Left lung (tissue), 10 donors: ENCODE results near the gene FMC1. TPM values are rescaled to one million over a fixed set of nuclear protein-coding genes. Genes with fewer than 3 reads are reported as not detected.

Experiments used
- ATAC-seq: fragments of 200-7000 bp; cut with Tn5 transposase; one replicate; pipeline ENCODE4 v1.9.1; 2020; ENCODE audit warnings: moderate library complexity
- DNase-seq, 4 donors: peaks; one replicate each; pipeline ENCODE4 v3.0.0-alpha.2; 2013 to 2020
- H3K27ac ChIP-seq, 2 donors: fragments of 200-600 bp; sonication (generic) in 1 of 2; one replicate each; pipeline versions ENCODE4 v1.5.0 to v1.8.0; 2020 to 2021
- H3K27me3 ChIP-seq, 2 donors: fragments of 200-600 bp; sonication (generic) in 1 of 2; one replicate each; pipeline versions ENCODE4 v1.5.0 to v1.8.0; 2020 to 2021
- H3K36me3 ChIP-seq, 2 donors: fragments of 200-600 bp; sonication (generic) in 1 of 2; one replicate each; pipeline versions ENCODE4 v1.5.0 to v1.8.0; 2020 to 2021
- H3K4me1 ChIP-seq, 2 donors: fragments of 200-600 bp; one replicate each; pipeline ENCODE4 v1.8.0; 2021
- H3K4me3 ChIP-seq, 2 donors: fragments of 200-600 bp; sonication (generic) in 1 of 2; one replicate each; pipeline versions ENCODE4 v1.5.0 to v1.8.0; 2020 to 2021; ENCODE audit warnings: mild to moderate bottlenecking in 1 of 2
- H3K9me3 ChIP-seq, 2 donors: fragments of 200-600 bp; sonication (generic) in 1 of 2; one replicate each; pipeline versions ENCODE4 v1.5.0 to v1.8.0; 2020 to 2021
- intact Hi-C, 2 donors: fragments of 100-400 bp; cut with DNase I; formaldehyde crosslinking; loops; one replicate each; pipeline versions ENCODE4 v1.11.2 to v1.14.2; 2022
- polyA plus RNA-seq, 6 donors: library from polyadenylated mRNA; unstranded; fragments of 120-200 nt; gene quantifications; one replicate each; pipeline ENCODE4 v1.2.1, GENCODE V29; 2013; ENCODE audit not compliant: insufficient read length in 6 of 6
- total RNA-seq, 2 donors: library from RNA; stranded (reverse); fragmentation: NEBNext Ultra II Directional; extraction: Animal tissue kit (Norgen Biotek cat#: 25700); gene quantifications; one replicate each; pipeline ENCODE4 v1.2.1, GENCODE V29; 2021
- TF ChIP-seq, protein P1 (sequence below), 2 donors: fragments of 200-600 bp; sonication (generic) in 1 of 2; IDR thresholded peaks; one replicate each; pipeline versions ENCODE4 v1.5.0 to v1.8.0; 2021; ENCODE audit warnings: antibody characterized with exemption in 2 of 2
- donor health status: DM: no; HTN: yes; CAD: no.
- donor health status: DM: no; HTN: no; CAD: no.

Gene FMC1
- total and polyA plus RNA-seq, 8 donors: 11.1 to 17.2 (median 15.5) TPM

DNA sequence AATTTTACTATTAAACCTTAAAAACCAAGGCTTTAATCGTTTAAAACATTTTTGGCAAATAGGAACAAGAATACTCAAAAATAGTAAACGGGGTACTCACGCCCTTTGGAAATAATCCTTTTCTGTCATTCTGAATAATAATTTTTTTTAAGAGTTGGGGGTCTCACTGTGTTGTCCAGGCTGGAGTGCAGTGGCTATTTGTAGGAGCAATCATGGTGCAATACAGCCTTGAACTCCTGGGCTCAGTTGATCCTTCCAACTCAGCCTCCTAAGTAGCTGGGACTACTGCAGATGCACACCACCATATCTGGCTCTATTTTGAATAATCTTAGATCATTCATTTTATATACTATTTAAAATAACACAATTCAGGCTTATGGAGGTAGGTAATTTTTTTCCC is 43.5 kb downstream of the FMC1 start:
- Histone ChIP-seq H3K4me3 (no peak overlapping the region), H3K4me1 (no peaks in the 10 kb centered on the region), H3K36me3 (peaks cover 0 to 75% of the 10 kb centered on the region in 2 donors), H3K27me3 (no peaks in the 10 kb centered on the region), H3K9me3 (no peaks in the 10 kb centered on the region), H3K27ac (no peak overlapping the region)
- DNase-seq: no peak
- ATAC-seq: no peak
- intact Hi-C loops: no loop called here
- TF ChIP-seq, protein P1, sequence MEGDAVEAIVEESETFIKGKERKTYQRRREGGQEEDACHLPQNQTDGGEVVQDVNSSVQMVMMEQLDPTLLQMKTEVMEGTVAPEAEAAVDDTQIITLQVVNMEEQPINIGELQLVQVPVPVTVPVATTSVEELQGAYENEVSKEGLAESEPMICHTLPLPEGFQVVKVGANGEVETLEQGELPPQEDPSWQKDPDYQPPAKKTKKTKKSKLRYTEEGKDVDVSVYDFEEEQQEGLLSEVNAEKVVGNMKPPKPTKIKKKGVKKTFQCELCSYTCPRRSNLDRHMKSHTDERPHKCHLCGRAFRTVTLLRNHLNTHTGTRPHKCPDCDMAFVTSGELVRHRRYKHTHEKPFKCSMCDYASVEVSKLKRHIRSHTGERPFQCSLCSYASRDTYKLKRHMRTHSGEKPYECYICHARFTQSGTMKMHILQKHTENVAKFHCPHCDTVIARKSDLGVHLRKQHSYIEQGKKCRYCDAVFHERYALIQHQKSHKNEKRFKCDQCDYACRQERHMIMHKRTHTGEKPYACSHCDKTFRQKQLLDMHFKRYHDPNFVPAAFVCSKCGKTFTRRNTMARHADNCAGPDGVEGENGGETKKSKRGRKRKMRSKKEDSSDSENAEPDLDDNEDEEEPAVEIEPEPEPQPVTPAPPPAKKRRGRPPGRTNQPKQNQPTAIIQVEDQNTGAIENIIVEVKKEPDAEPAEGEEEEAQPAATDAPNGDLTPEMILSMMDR (IDR thresholded peaks at IDR 0.05): no peak

DNA sequence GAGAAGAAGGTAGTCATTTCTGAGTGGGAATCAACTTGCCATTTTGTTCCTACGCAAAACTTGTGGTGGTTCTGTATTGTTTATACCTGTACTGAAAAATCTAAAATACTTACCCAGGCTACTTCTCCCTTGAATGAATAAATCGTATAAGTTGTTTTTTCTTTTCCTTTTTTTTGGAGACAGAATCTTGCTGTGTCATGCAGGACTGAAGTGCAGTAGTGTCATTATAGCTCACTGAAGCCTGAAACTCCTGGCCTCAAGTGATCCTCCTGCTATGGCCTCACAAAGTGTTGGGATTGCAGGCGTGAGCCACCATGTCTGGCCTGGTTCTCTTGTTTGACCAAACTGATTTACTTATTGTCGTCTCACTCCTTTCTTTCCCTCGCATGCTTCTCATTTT is 46.5 kb downstream of the FMC1 start:
- DNase-seq (no peak), ATAC-seq (no peak)
- no peaks in the 10 kb centered on the region for H3K9me3 ChIP-seq
- H3K27ac ChIP-seq: no peak overlapping the region
- H3K4me3 ChIP-seq: no peak overlapping the region
- TF ChIP-seq, protein P1 (IDR thresholded peaks at IDR 0.05): no peak
- no peaks in the 10 kb centered on the region for H3K4me1 ChIP-seq
- intact Hi-C loops: no loop called here
- no peaks in the 10 kb centered on the region for H3K27me3 ChIP-seq
- H3K36me3 ChIP-seq: peaks cover 0 to 61% of the 10 kb centered on the region in 2 donors

DNA sequence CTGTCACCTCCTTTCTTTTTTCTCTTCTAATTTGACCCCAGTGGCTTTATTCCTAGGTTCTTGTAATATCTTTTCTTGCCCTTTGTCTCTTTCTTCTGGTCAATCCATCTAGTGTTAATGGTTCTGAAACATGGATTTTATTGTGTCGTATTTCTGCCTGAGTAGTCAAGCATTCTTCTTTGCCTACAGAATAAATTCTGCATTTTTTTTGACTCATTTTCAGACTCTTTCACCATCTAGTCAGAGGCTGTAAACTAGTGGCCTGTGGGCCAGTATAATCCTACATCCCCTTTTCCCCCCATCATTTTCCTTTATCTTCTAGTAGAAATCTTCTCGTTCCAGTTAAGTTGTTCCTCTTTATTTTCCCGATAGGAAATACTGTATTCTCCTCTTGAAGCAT is 48.0 kb downstream of the FMC1 start:
- intact Hi-C loops: no loop called here
- H3K27ac ChIP-seq: no peak overlapping the region
- DNase-seq (no peak), ATAC-seq (no peak)
- no peak overlapping the region for H3K4me3 ChIP-seq
- no peaks in the 10 kb centered on the region for H3K27me3 ChIP-seq
- TF ChIP-seq, protein P1 (IDR thresholded peaks at IDR 0.05): no peak
- peaks cover 0 to 3% of the 10 kb centered on the region in 2 donors for H3K4me1 ChIP-seq
- no peaks in the 10 kb centered on the region for H3K9me3 ChIP-seq
- peaks cover 0 to 52% of the 10 kb centered on the region in 2 donors for H3K36me3 ChIP-seq

DNA sequence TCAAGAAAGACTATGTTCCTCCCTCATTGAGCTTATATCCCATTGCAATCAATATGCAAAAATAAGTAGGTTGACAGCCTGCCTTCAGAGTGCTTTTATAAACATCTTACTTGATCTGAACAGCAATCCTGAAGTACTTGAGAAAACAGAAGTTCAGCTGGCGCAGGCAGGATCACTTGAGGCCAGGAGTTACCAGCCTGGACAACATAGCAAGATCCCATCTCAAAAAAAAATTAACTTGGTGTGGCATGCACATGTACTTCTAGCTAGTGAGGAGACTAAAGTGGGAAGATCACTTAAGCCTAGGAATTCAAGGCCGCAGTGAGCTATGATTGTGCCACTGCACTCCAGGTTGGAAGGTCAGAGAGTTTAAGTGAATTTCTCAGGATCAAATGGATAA is 48.6 kb downstream of the FMC1 start:
- Histone ChIP-seq H3K9me3 (no peaks in the 10 kb centered on the region), H3K27me3 (no peaks in the 10 kb centered on the region), H3K36me3 (peaks cover 0 to 48% of the 10 kb centered on the region in 2 donors), H3K27ac (no peak overlapping the region), H3K4me1 (peaks cover 0 to 4% of the 10 kb centered on the region in 2 donors), H3K4me3 (no peak overlapping the region)
- ATAC-seq (no peak), DNase-seq (no peak)
- TF ChIP-seq, protein P1 (IDR thresholded peaks at IDR 0.05): no peak
- intact Hi-C loops: no loop called here

DNA sequence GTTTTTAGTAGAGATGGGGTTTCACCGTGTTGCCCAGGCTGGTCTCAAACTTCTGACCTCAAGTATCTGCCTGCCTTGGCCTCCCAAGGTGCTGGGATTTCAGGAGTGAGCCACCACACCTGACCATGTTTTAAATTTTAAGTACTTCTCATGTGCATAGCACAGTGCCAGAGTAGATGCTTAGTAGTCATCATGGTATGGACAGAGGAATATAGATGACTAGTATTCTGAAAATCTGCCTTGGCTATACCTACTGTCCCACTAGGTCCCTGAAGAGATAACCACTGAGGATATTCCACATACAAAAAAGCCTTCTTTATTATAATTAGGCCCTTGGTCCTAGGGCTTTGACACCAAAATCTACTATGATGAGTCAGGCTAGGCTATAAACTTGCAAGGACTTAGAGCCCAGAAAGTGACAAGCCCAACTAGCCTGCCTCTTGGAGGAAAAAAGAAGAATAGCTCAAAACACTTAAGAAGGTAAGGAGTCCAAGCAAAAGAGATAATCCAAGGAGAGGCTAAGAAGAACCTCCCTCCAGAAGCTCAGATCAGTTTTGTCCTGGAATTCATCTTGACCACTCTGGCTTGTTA is 52.6 kb downstream of the FMC1 start:
- no peak overlapping the region for H3K4me3 ChIP-seq
- intact Hi-C loops: no loop called here
- TF ChIP-seq, protein P1 (IDR thresholded peaks at IDR 0.05): no peak

More for the DNA sequence above, 52.6 kb downstream of the FMC1 start:
- no peak for DNase-seq
- Histone ChIP-seq H3K4me1 (peaks cover 0 to 4% of the 10 kb centered on the region in 2 donors), H3K27me3 (no peaks in the 10 kb centered on the region), H3K36me3 (peaks cover 0 to 30% of the 10 kb centered on the region in 2 donors), H3K9me3 (no peaks in the 10 kb centered on the region), H3K27ac (peak overlapping the region in 1 of 2 donors; percentile 26)
- no peak for ATAC-seq
